Fibroblast of lung (primary cell): ENCODE results near the gene CLDN18. TPM values are rescaled to one million over a fixed set of nuclear protein-coding genes. Genes with fewer than 3 reads are reported as not detected.

Experiments
- DNase-seq, 2 donors: peaks; one replicate each; pipeline versions ENCODE4 v3.0.0 to v3.0.0-alpha.2; 2010; ENCODE audit warnings: low read depth in 2 of 2
- H2AFZ ChIP-seq: 2 replicates; pipeline ENCODE4 v1.5.1; 2012; ENCODE audit warnings: low read length, control low read depth, inconsistent platforms
- H3K27ac ChIP-seq: 2 replicates; pipeline ENCODE4 v1.5.1; 2011; ENCODE audit warnings: low read length, control low read depth; ENCODE audit not compliant: insufficient read depth
- H3K27me3 ChIP-seq: 2 replicates; pipeline ENCODE4 v1.5.1; 2011; ENCODE audit warnings: mild to moderate bottlenecking, low read length; ENCODE audit not compliant: control insufficient read depth, insufficient read depth
- H3K36me3 ChIP-seq: 2 replicates; pipeline ENCODE4 v1.5.1; 2011; ENCODE audit warnings: low read length; ENCODE audit not compliant: control insufficient read depth, insufficient read depth
- H3K4me1 ChIP-seq: 2 replicates; pipeline ENCODE4 v1.5.1; 2011; ENCODE audit warnings: low read length; ENCODE audit not compliant: control insufficient read depth, insufficient read depth; ENCODE audit errors: extremely low read depth
- H3K4me2 ChIP-seq: 2 replicates; pipeline ENCODE4 v1.5.1; 2011; ENCODE audit warnings: low read length, control low read depth; ENCODE audit not compliant: insufficient read depth; ENCODE audit errors: extremely low read depth
- H3K4me3 ChIP-seq, 4 experiments: fragments of 200-600 bp in 1 of 4; sonication (generic) in 1 of 4; replicated peaks in 1 of 4; 2 replicates each; pipeline ENCODE4 v1.5.1; 2011 to 2016; ENCODE audit warnings: low read length in 4 of 4, low read depth in 3 of 4, mild to moderate bottlenecking in 3 of 4, control low read depth in 2 of 4, inconsistent platforms in 1 of 4, mixed read lengths in 1 of 4; ENCODE audit not compliant: insufficient read depth in 1 of 4; ENCODE audit errors: control extremely low read depth in 1 of 4
- H3K79me2 ChIP-seq: 2 replicates; pipeline ENCODE4 v1.5.1; 2012; ENCODE audit warnings: mild to moderate bottlenecking, low read length, inconsistent platforms; ENCODE audit not compliant: control insufficient read depth, insufficient read depth
- H3K9ac ChIP-seq: 2 replicates; pipeline ENCODE4 v1.5.1; 2011; ENCODE audit warnings: mild to moderate bottlenecking, low read length, control low read depth; ENCODE audit not compliant: insufficient read depth
- H3K9me3 ChIP-seq: 2 replicates; pipeline ENCODE4 v1.5.1; 2012; ENCODE audit warnings: low read depth, low read length; ENCODE audit not compliant: control insufficient read depth, insufficient read depth
- H4K20me1 ChIP-seq: 2 replicates; pipeline ENCODE4 v1.5.1; 2011; ENCODE audit warnings: low read length; ENCODE audit not compliant: control insufficient read depth, insufficient read depth; ENCODE audit errors: extremely low read depth
- EZH2 ChIP-seq: IDR thresholded peaks from 2 replicates; pipeline ENCODE4 v1.5.1; 2012; ENCODE audit warnings: low read length, control low read depth, mild to moderate bottlenecking; ENCODE audit errors: missing control alignments
- polyA plus RNA-seq, 2 donors: library from polyadenylated mRNA; depleted of rRNA in 1 of 2; stranded (reverse) in 1 of 2; unstranded in 1 of 2; fragments of >200 nt; gene quantifications; 2 replicates each; pipeline ENCODE4 v1.2.1, GENCODE V29; 2011 to 2012; ENCODE audit warnings: missing spikeins in 1 of 2
- total RNA-seq: library from RNA; depleted of rRNA; stranded (reverse); fragments of >200 nt; gene quantifications from 2 replicates; pipeline ENCODE4 v1.2.1, GENCODE V29; 2014
- TF ChIP-seq, protein P1 (sequence below), 2 donors: IDR thresholded peaks in 1 of 2; conservative IDR thresholded peaks in 1 of 2; 1 replicate in 1 of 2; 2 replicates in 1 of 2; pipeline ENCODE4 v1.5.1; 2011 to 2012; ENCODE audit warnings: low read length in 2 of 2, control low read depth in 1 of 2, inconsistent platforms in 1 of 2, low read depth in 1 of 2, mild to moderate bottlenecking in 1 of 2

Gene CLDN18
- total and polyA plus RNA-seq, 2 donors (not counting 1 experiment from before 2014, with no cell fraction given): not detected

DNA sequence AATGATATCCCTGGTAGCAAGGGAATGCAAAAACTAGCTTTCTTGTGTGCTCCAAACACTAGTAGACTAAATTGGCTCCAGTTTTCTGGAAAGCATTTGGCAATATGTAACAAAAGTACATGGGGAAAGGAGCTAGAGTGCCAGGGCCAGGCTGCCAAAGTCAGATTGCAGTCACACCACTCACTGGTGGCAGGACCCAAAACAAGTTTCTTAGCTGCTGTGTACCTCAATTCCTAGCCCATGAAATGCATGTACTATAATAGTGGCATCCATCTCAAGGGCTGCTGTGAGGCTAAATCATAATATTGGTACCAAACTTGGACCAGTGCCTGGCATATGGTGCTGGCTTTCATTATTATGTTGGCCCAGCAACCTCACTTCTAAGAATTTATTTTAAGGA is 49.3 kb downstream of the CLDN18 start:
- no peak overlapping the region for H3K4me3 ChIP-seq
- peaks cover 4% of the 10 kb centered on the region for H3K4me1 ChIP-seq
- peak in 1 of 2 donors; percentile 21 for DNase-seq
- H3K27me3 ChIP-seq: no peaks in the 10 kb centered on the region
- no peak overlapping the region for H3K4me2 ChIP-seq
- H3K27ac ChIP-seq: no peak overlapping the region
- TF ChIP-seq, protein P1, sequence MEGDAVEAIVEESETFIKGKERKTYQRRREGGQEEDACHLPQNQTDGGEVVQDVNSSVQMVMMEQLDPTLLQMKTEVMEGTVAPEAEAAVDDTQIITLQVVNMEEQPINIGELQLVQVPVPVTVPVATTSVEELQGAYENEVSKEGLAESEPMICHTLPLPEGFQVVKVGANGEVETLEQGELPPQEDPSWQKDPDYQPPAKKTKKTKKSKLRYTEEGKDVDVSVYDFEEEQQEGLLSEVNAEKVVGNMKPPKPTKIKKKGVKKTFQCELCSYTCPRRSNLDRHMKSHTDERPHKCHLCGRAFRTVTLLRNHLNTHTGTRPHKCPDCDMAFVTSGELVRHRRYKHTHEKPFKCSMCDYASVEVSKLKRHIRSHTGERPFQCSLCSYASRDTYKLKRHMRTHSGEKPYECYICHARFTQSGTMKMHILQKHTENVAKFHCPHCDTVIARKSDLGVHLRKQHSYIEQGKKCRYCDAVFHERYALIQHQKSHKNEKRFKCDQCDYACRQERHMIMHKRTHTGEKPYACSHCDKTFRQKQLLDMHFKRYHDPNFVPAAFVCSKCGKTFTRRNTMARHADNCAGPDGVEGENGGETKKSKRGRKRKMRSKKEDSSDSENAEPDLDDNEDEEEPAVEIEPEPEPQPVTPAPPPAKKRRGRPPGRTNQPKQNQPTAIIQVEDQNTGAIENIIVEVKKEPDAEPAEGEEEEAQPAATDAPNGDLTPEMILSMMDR (conservative IDR thresholded peaks at IDR 0.05 in 1 of 2, IDR thresholded peaks at IDR 0.05 in 1 of 2; ENCODE audit: low read depth in 1 of 2, low read length in 2 of 2): no peak
- no peak for TF ChIP-seq EZH2
- no peak overlapping the region for H3K9ac ChIP-seq
- no peaks in the 10 kb centered on the region for H3K9me3 ChIP-seq
- no peak overlapping the region for H2AFZ ChIP-seq
- H3K79me2 ChIP-seq: no peaks in the 10 kb centered on the region
- H4K20me1 ChIP-seq: no peaks in the 10 kb centered on the region
- peaks cover 2% of the 10 kb centered on the region for H3K36me3 ChIP-seq

DNA sequence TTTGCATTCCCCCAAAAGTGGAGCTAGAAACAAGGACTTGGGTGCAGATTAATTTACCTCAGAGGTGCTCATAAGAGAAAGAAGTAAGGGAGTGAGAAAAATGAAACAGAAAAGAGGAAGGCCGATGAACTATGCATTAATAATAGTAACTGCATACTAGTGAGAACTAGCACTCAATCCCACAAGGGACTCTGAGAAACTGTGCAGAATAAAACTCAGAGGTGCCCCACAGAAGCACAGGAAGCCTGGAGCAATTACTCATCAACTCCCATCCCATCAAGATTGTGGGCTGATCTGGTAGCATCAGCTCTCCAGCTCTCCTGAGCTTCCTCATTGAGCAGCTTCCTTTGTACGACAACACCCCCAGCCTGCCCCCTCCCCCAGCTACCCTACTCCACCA is 50.8 kb downstream of the CLDN18 start:
- no peak overlapping the region for H3K9ac ChIP-seq
- no peaks in the 10 kb centered on the region for H4K20me1 ChIP-seq
- H3K79me2 ChIP-seq: no peaks in the 10 kb centered on the region
- H3K4me2 ChIP-seq: no peak overlapping the region
- TF ChIP-seq EZH2: no peak
- TF ChIP-seq, protein P1 (conservative IDR thresholded peaks at IDR 0.05 in 1 of 2, IDR thresholded peaks at IDR 0.05 in 1 of 2; ENCODE audit: low read depth in 1 of 2, low read length in 2 of 2): no peak
- H3K27ac ChIP-seq: no peak overlapping the region
- H3K36me3 ChIP-seq: peaks cover 4% of the 10 kb centered on the region
- DNase-seq: no peak
- no peak overlapping the region for H3K4me3 ChIP-seq
- H2AFZ ChIP-seq: no peak overlapping the region
- H3K27me3 ChIP-seq: no peaks in the 10 kb centered on the region
- H3K4me1 ChIP-seq: peaks cover 4% of the 10 kb centered on the region
- no peaks in the 10 kb centered on the region for H3K9me3 ChIP-seq

DNA sequence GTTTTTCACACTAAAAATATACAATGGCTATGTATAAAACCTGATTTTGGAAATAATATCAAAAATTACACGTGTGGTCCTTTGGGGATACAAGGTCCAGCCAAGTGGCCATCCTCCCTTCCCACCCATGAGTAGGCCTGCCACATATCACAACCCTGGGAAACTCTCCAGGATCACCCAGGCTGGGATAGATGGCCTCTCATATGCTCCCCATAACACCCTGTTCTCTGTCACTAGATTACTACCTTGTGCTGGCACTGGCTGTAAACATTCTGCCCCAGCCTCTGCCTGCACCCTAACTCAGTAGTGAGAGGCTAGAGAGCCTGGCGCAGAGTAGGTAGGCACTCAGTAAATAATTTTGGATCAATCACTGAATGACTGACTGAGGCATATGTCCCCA is 52.1 kb downstream of the CLDN18 start:
- Histone ChIP-seq H3K36me3 (peaks cover 8% of the 10 kb centered on the region), H3K4me2 (no peak overlapping the region), H3K27me3 (no peaks in the 10 kb centered on the region), H3K9me3 (no peaks in the 10 kb centered on the region), H4K20me1 (no peaks in the 10 kb centered on the region), H3K4me1 (peaks cover 4% of the 10 kb centered on the region), H3K4me3 (no peak overlapping the region), H3K9ac (no peak overlapping the region), H3K79me2 (no peaks in the 10 kb centered on the region), H2AFZ (no peak overlapping the region), H3K27ac (no peak overlapping the region)
- TF ChIP-seq, protein P1 (conservative IDR thresholded peaks at IDR 0.05 in 1 of 2, IDR thresholded peaks at IDR 0.05 in 1 of 2; ENCODE audit: low read depth in 1 of 2, low read length in 2 of 2): no peak
- TF ChIP-seq EZH2: no peak
- no peak for DNase-seq
